CD4-positive, alpha-beta T cell treated with Interleukin-15 for 4 hours (primary cell): ENCODE results near the gene SSR2.
"Not testable (repeated sequence)": the region's sequence is repeated elsewhere in the genome, so short reads cannot be mapped to it uniquely, and the experiment has no call there.

Source experiments
- DNase-seq: peaks from one replicate; pipeline ENCODE4 v3.0.0-alpha.2; 2020; ENCODE audit warnings: low spot score

The SSR2 gene

DNA sequence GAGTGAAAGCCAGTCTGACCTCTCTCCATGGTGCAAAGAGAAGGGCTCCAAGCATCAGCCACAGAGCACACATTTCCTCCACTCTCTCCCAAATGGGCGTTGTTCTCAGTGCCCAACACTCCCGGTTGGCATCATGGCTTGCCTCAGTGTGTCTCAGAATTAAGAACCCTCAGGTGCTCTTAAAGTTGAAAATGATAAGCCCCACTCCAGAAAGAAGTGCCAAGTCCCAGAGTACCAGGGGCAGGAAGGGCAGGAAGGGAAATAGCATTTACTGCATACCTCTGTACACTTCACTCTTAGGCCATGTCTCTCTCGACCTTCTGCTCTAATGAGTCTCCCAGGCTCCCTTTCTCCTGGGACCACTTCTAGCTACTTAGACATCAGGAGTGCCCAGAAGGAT is 27.2 kb downstream of the SSR2 start:
- no peak for DNase-seq

DNA sequence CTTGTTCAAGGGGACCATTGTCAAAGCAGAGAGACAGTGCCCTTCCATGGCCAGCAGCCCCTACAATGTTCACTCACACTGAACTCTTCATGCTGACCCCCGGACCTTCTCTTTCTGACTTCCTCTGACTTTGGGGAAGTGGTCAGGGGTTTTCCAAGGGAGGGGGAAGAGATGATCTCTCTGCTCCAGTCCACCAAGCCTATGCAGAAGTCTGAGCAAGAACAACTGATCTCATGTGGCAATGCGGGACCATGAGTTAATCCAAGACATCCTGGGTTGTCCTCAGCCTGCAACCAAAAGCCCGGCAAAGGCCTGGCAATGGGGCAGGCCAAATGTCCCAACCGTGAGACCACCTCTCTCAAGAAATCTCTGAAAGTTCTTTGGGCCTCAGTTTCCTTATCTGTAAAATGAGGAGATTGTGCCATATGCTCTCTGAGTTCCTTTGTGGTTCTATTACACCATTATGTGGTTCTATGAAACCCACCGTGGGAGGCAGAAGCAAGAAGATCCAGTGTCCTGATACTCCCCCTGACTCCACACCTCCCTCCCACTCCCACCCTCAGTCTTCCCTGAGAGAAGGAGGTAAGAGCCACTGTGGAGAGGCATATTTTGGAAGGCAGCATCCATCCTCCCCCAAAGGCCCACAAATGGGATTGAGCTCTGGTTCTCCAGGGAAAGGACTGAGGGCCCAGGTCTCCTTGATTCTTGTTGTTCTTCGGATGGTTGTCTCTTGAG is 30.6 kb downstream of the SSR2 start:
- no peak for DNase-seq

DNA sequence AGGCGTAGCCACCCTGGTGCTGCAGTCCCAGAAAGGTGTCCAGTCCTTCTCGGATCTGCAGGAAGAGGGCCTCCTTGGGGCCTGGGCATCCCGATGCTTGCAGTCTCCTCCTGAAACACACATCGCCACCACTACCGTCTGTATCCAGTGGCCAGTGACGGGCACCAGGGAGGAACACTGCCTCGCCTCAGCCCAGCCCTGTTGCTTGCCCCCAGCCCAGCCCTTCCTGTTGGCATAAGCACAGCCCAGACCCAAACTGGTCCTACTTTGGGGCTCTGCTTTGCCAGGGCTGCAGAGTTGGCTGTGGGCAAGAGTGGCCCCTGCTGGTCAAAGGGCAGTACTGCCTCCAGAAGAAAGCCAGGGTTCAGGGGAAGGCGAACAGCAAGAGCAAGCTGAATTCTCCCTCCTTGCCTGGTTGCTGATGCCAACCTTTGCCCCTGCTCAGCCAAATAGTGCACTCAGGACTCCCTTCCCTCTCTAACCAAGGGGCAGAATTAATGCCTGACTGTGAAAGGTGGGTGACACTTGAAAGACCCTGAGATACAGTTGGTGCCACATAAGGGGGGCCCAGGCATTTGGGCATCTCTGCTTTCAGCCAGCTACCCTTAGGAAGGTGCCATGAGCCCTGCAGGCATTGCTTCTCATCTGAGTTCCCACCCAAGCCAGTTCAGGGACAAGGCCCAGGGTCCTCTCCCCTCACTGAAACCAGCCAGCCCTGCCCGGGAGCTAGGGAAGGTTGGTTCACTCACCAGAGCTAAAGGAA is 31.3 kb downstream of the SSR2 start:
- peak; percentile 86 for DNase-seq

DNA sequence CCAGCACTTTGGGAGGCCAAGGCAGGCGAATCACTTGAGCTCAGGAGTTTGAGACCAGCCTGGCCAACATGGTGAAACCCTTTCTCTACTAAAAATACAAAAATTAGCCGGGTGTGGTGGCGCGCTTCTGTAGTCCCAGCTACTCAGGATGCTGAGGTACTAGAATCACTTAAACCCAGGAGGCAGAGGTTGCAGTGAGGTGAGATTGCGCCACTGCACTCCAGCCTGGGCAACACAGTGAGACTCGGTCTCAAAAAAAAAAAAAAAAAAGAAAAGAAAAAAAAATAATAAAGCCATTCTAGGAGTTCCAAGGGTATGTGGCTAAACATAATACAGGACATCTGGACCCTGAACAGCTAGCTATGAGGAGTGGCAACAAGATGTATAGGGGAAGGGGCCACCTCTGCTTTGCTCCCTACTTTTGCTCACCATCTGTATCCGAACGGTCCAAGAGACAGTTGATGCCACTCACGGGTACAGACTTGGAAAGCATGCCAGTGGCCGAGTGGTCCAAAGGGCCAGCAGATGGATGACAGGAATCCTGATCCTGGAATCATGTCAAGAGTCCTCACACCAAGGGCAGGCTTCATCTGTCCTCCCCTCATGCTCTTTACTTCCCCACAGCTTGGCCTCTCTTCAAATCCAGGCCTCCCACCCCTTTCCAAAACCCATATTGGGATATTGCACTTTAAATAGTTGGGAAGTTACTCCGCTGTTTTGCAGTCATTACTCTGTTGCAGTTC is 35.7 kb downstream of the SSR2 start:
- DNase-seq = not testable (repeated sequence)

GRCh38 chr1:155984341-155984740 is 36.4 kb downstream of the SSR2 start:
- no peak for DNase-seq

DNA sequence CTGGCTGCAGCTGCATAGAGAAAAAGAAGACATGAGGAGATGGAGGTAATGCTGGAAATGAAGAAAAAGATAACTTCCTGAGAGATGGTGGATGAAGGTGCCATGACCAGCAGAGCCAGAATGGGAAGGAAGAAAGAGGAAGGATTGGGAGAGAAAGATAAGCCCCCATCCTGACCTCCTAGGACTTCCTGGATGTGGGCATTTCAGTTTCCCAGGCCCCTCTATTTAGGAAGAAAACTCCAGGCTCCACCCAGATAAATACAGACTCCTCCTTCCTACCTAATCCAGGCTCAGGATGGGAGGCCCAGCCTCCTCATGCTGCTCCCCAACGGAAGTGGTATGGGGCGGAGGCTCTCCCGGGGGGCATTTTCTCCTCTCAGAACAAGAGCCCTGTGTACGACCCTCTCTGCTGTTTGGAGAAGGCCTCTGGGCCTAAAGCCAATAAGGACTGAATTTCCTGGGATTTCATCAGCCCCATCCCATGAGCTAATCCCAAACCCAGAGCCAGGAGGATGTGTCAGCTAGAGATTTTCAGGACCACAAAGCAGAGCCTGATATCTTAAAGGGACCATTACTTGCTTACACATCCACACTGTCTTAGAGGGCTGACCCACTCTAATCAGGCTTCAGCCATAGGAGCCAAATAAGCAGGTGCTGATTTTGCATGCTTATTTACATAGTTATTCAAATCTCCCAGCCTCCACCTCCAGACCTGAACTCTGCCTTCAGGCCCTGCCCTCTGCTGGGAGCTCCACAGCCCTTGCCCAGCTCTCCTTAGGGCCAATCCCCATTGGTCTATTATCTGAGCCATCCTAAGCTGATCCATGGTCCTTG is 37.3 kb downstream of the SSR2 start:
- no peak for DNase-seq

GRCh38 chr1:155982106-155982505 is 38.6 kb downstream of the SSR2 start:
- no peak for DNase-seq

GRCh38 chr1:155981266-155982088 is 39.3 kb downstream of the SSR2 start:
- DNase-seq = peak; percentile 62

DNA sequence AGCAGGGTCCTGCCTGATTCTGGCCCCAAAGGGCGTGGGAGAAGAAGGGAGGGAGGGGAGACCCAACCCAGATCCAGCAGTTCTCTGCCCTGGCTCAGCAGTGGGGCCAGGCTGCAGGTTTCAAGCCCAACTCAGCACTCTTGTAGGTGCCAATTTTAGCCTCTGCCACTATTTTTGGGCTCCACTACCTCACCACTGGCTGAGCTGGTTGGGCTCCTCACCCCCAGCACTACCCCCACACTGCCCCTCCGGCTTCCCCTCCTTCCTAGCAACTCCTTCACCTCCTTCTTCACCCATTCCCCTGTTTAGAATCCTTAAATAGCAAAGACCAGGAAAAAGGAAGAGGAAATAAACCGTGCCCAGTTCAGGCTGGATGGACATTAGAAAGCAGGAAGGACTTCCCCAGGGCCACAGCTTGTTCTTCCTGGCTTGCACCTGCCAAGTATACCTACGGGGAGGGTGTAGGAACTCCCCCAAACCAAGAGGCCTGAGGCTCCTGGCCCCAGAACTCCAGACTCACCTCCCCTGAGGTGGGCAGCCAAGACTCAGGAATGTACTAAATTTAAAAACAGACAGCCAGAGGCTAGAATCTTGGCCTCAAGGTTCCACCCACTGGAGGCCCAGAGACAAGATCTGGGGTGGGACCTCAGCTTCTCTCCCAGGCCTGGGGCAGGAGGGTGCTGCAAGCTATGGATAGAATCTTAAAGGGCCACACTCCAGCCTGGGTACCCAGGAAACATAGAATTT is 41.0 kb downstream of the SSR2 start:
- DNase-seq = no peak

DNA sequence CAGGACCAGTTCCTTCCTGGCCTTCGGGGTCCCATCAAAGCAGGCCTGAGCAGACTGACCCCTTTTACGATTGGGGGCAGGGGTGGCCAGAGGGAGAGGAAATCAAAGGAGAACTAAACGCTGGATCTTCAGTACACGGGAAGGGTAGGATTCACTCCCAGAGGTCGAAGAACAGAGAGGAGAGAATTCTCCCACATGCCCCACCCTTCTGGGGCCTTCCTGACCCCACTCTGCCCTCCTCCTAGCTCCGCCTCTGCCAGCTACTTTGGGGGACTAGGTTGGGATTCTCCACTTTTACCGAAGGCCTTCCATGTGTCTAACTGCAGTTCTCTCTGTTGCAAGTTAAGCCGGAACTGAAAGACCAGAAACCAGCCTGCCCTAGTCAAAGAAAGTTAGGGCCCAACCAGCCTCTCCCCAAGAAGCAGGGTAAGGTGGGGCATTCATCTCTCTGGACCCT is 41.8 kb downstream of the SSR2 start:
- no peak for DNase-seq

- peak; percentile 67 for DNase-seq
These were observed 42.3 kb downstream of the SSR2 start, which contains the start of gene ARHGEF2 for GRCh38 chr1:155978325-155978972. TSS of gene ARHGEF2 (minus strand) at chr1:155978547. CDS start at chr1:155978427, 120 bp downstream.

DNA sequence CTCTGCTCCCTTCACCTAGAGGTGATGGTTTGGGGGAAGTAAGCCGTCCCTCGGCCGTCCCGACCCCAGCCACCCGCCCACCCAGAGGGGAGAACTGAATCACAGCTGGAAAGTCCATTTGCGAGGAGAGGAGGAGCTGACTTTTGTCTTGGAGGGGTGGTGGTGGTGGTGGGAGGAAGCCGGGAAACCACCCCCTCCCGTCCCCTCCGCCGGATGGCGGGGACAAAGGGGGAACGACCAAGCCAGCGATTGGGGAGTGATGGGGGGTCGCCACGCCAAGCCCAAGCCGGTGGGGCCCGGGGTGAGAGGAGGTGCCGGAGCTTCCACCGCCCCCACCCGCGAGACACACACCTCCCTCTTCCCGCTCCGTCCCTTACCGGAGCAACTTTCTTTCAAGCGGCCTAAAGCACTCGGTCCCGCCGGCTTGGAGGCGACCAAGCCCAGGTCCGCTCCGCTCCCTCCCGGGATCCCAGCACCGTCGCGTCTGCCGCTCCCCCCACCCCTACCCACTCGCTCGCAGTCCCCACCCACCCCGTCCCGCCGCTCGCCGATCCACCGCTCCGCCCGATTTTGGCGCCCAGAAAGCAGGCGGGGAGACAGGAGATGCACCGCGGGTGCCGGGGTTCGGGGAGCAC is 42.9 kb downstream of the SSR2 start:
- DNase-seq = peak; percentile 34

- no peak for DNase-seq
These were observed 43.6 kb downstream of the SSR2 start for GRCh38 chr1:155976913-155977689.

DNA sequence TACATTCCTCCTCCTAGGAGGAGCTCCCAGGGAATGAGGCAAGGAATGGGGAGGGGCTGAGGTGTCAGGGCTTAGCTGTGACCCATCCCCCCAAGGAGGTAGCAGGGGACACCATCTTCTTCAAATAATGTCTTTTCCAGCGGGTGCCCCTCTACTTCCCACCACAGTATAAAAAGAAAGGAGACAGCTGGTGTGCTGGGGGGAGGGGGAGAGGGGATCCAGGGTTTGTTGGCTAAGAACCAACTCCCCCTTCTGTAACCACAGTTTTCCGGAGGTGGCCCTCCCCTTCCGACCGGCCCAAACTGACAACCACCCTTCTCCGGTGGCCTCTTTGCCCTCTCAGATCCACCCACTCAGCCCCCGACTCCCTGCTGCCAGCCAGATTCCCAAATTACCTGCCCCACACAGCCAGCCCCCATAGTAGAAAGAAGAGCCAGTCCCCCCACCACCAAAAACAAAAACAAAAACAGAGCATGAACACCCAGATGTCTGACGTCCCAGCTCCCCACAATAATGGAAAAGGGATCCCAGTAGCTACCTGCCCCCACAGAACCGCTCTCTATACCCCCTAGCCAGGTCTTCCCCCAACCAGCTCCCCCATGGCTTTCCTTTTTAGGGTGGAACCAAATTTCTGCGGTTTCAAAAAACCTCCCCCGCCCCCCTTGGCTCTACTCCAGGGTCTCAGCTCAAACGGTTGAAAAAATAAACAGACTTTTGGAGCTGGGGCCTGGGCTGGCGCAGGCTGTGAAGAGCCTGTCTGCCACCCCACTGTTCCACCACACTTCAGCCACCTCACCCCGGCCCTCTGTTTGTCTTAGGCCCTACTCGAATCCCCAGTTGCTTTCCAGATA is 44.5 kb downstream of the SSR2 start:
- DNase-seq = peak; percentile 64

GRCh38 chr1:155975375-155976061 is 45.2 kb downstream of the SSR2 start:
- no peak for DNase-seq

DNA sequence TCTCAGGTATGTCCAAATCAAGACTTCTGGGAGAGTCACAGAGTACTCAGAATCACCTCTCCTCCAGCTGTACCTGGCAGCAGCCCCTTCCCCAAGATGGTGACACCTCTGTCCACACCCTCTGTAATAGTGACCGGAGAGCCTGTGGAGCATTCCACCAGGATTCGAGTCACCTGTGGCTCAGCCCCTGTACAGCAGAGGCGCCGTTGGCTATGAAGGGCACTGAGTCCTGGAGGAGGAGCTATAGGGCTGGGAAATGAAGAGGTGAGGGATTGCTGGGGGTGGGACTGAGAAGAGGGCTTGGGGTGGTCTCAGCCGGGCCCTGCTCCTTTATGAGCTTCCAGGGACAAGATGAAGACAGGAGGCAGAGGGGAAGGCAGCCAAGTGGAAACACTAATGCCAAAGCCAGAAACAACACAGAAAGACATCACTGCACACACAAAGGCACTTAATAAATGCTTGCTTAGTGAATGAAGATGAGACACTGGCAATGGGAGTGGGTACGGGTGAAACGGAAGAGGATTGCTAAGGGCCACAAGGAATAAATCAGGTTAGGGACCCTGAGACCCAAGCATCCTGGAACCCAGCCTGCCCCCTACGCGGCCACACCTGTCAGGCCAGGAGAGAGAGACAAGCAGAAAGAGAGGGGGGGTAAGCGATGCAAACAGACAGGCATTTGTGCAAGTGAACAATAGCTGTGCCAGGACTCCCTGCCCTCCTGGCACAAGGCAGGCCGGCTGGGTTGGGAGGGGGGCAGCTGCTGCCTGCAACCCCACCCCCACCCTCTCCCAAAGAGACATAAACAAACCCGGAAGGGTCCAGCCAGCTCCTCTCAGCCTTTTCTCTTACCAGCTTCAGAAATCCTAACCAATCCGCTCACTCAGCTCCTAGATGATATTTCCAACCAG is 46.3 kb downstream of the SSR2 start:
- no peak for DNase-seq
